Progenitor cell of endocrine pancreas (in vitro differentiated cells): ENCODE data around the gene PROSER3. TPM values are rescaled to one million over a fixed set of nuclear protein-coding genes. Genes with fewer than 3 reads are reported as not detected.
"Not testable (repeated sequence)": the region's sequence is repeated elsewhere in the genome, so short reads cannot be mapped to it uniquely, and the experiment has no call there.

Experiments used
- DNase-seq: peaks from one replicate; pipeline ENCODE4 v3.0.0; 2021; ENCODE audit warnings: low spot score; ENCODE audit not compliant: unreplicated experiment
- H3K27ac Mint-ChIP-seq: 2 replicates; pipeline ENCODE4 v1.8.0; 2021; ENCODE audit warnings: mild to moderate bottlenecking, moderate library complexity, mixed read lengths
- H3K27me3 Mint-ChIP-seq: 2 replicates; pipeline ENCODE4 v1.8.0; 2021; ENCODE audit warnings: mixed read lengths
- H3K36me3 Mint-ChIP-seq: 2 replicates; pipeline ENCODE4 v1.8.0; 2022; ENCODE audit warnings: mixed read lengths; ENCODE audit not compliant: insufficient read depth
- H3K4me1 Mint-ChIP-seq: 2 replicates; pipeline ENCODE4 v1.8.0; 2021; ENCODE audit warnings: low read depth, mixed read lengths
- H3K4me3 Mint-ChIP-seq: 2 replicates; pipeline ENCODE4 v1.8.0; 2021; ENCODE audit warnings: low read depth, mild to moderate bottlenecking, moderate library complexity, mixed read lengths
- H3K9me3 Mint-ChIP-seq: 2 replicates; pipeline ENCODE4 v1.8.0; 2021; ENCODE audit warnings: low read depth, mixed read lengths
- CTCF ChIP-seq: fragments of 200-600 bp; sonication (generic); IDR thresholded peaks from one replicate; pipeline ENCODE4 v1.5.0; 2021; ENCODE audit warnings: antibody characterized with exemption, mild to moderate bottlenecking; ENCODE audit not compliant: unreplicated experiment
- total RNA-seq: library from RNA; stranded (reverse); gene quantifications from 2 replicates; pipeline ENCODE4 v1.2.1, GENCODE V29; 2021

PROSER3 gene
- total RNA-seq, 1 donor from 2014 or later = 58.6 TPM

DNA sequence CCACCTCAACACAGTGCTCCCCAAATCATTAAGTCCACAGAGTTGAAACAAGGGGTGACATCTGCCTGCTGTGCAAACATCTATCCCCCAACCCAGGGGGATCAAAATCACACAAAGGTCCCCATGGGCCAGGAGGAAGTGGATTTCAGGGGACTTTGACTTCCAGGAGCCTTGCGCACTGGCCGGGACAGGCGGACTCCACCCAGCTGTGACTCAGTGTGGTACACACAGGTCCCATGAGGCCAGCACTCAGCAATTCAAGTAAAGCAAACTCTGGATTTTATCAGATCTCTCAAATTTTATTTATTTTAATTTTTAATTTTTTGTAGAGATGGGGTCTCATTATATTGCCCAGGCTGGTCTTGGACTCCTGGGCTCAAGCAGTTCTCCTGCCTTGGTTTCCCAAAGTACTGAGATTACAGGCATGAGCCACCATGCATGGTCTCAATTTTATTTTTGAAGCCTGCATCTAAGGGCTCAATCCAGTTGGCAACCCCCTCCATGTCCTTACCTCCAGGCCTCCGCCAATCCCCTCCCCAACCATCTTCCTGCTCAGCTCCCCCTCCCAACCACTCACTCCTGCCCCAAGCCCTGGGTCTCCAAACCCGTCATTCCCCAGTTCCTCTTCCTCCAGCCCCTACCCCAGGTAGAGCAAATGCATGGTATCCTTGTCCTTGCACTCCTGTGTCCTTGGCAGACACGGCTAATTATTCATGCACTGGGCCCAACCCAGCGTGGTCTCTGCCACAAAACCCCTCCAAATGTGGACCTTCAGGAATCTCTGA, 35.6 kb downstream of the PROSER3 start:
- Mint-ChIP-seq H3K9me3 (no peaks in the 10 kb centered on the region), H3K4me1 (no peaks in the 10 kb centered on the region), H3K27me3 (peaks cover 30% of the 10 kb centered on the region), H3K27ac (no peak overlapping the region), H3K4me3 (no peak overlapping the region), H3K36me3 (no peaks in the 10 kb centered on the region)
- DNase-seq = no peak
- no peak for TF ChIP-seq CTCF

DNA sequence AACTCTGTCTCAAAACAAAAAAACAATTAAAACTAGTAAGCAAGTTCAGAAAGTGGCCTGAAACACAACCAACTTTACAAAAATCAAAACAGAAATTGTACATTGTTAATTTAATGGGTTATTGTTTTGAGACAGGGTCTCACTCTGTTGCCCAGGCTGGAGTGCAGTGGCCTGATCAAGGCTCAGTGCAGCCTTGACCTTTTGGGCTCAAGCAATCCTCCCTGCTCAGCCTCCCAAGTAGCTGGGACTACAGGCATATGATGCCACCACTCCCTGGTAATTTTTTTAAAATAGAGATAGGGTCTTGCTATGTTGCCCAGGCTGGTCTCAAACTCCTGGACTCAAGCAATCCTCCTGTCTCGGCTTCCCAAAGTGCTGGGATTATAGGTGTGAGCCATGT, 37.6 kb downstream of the PROSER3 start:
- not testable (repeated sequence) for H3K36me3 Mint-ChIP-seq, H3K4me3 Mint-ChIP-seq, H3K9me3 Mint-ChIP-seq, DNase-seq, H3K4me1 Mint-ChIP-seq, H3K27ac Mint-ChIP-seq
- H3K27me3 Mint-ChIP-seq = peaks cover 33% of the 10 kb centered on the region

- Mint-ChIP-seq H3K4me1 (no peaks in the 10 kb centered on the region), H3K27me3 (peaks cover 33% of the 10 kb centered on the region), H3K27ac (no peak overlapping the region), H3K36me3 (no peaks in the 10 kb centered on the region), H3K9me3 (no peaks in the 10 kb centered on the region), H3K4me3 (no peak overlapping the region)
- no peak for DNase-seq
- TF ChIP-seq CTCF = no peak
These were observed 38.9 kb downstream of the PROSER3 start for GRCh38 chr19:35796645-35797542.

DNA sequence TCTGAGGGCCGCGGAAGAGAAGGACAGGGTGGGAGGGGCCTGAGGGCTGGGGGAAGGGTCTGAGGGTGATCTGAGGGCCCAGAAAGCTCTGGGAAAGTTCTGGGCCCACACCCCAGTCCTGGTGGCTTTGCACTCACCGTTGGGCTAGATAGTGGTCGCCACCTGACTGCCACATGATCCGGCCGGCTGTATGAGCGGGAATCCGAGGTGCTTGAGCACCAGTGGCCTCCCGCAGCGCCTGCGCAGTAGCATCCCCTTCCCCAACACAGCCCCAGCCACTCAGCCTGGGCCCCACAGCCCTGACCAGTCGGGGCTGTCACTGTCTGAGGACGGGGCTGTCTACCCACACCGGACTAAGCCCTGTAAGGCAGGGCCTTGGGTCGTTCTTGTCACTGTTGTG, 39.7 kb downstream of the PROSER3 start:
- Mint-ChIP-seq H3K4me1 (no peaks in the 10 kb centered on the region), H3K4me3 (no peak overlapping the region), H3K27ac (no peak overlapping the region), H3K27me3 (peaks cover 33% of the 10 kb centered on the region), H3K9me3 (no peaks in the 10 kb centered on the region), H3K36me3 (no peaks in the 10 kb centered on the region)
- no peak for TF ChIP-seq CTCF
- DNase-seq = no peak

DNA sequence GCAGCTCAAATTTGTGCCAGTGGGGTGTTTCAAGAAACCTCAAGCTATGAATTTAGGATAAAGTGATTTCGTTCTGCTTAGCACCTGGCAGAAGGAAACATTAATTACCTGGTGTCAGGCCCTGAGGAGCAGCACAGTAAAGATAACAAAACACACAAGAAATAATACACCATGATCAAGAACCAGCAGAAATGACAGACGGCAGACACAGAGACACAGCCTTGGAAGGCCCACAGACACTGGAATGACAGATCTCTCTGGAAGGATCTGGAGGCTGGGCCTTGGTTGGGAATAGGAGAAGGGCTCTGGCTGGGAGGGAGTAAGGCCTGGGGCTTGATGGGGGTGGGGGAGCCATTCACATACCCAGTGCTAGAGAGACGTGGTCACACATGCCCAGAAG, 43.9 kb downstream of the PROSER3 start:
- H3K27ac Mint-ChIP-seq = no peak overlapping the region
- H3K36me3 Mint-ChIP-seq = no peaks in the 10 kb centered on the region
- peaks cover 15% of the 10 kb centered on the region for H3K27me3 Mint-ChIP-seq
- no peaks in the 10 kb centered on the region for H3K9me3 Mint-ChIP-seq
- no peak overlapping the region for H3K4me3 Mint-ChIP-seq
- no peak for TF ChIP-seq CTCF
- DNase-seq = no peak
- no peaks in the 10 kb centered on the region for H3K4me1 Mint-ChIP-seq
